ENCODE results near the gene TMEM14B. TPM values are rescaled to one million over a fixed set of nuclear protein-coding genes. Genes with fewer than 3 reads are reported as not detected.

The TMEM14B gene
- polyA plus RNA-seq, 1 experiment = 52.4 TPM

DNA sequence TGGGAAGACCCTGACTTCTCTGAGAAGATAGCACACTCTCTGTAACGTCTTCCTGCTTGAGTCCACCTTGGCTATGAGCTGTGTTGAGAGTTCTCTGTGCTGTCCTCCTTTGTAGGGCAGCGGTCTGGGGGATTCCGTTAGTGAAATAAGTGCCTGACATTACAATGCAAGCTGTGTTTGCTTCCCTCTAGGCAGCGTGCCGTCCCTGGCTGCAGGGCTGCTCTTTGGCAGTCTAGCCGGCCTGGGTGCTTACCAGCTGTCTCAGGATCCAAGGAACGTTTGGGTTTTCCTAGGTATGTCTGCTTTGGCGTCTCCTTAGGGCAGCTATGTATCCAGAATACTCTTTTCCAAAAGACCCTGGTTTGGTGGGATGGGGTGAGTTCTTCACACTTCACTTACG lies 21.9 kb upstream of the TMEM14B start:
- CTCF ChIA-PET = no interaction called here
- no peak for DNase-seq (ENCODE audit: low read depth)
- POLR2A ChIA-PET = no interaction called here
- H3K4me3 ChIP-seq (ENCODE audit: low read depth, low read length) = no peak overlapping the region
- H3K36me3 ChIP-seq (ENCODE audit: control insufficient read depth, insufficient read depth, low read length) = peaks cover 12% of the 10 kb centered on the region
- TF ChIP-seq, protein P1, sequence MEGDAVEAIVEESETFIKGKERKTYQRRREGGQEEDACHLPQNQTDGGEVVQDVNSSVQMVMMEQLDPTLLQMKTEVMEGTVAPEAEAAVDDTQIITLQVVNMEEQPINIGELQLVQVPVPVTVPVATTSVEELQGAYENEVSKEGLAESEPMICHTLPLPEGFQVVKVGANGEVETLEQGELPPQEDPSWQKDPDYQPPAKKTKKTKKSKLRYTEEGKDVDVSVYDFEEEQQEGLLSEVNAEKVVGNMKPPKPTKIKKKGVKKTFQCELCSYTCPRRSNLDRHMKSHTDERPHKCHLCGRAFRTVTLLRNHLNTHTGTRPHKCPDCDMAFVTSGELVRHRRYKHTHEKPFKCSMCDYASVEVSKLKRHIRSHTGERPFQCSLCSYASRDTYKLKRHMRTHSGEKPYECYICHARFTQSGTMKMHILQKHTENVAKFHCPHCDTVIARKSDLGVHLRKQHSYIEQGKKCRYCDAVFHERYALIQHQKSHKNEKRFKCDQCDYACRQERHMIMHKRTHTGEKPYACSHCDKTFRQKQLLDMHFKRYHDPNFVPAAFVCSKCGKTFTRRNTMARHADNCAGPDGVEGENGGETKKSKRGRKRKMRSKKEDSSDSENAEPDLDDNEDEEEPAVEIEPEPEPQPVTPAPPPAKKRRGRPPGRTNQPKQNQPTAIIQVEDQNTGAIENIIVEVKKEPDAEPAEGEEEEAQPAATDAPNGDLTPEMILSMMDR (IDR thresholded peaks at IDR 0.05; ENCODE audit: insufficient read depth, low read depth, low read length) = no peak
- H3K27me3 ChIP-seq (ENCODE audit: control insufficient read depth, insufficient read depth, low read length) = no peaks in the 10 kb centered on the region

DNA sequence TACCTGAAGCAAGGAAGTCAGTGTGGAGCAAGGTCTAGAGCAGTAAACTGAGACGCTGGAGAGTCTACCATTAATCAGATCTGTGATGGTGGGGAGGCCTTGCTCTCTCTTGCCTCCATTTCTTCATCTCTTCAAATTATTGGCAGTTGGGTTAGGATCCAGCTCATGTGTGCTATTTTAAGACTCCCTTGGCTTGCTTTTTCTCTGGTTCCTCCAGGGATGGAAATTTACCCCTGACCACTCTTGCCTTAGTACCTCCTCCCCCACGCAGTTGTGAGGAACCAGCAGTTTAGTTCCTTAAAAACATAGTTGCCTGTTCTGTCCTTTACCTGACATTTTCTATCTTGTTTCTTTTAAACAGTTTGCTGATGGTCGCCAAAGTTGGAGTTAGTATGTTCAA lies 17.4 kb upstream of the TMEM14B start:
- CTCF ChIA-PET = interaction anchor here (1.4 kb wide), 1 partner anchor 13 kb away, joined by 4 read pairs; no protein-coding TSS in a partner anchor
- TF ChIP-seq, protein P1 (IDR thresholded peaks at IDR 0.05; ENCODE audit: insufficient read depth, low read depth, low read length) = no peak
- DNase-seq (ENCODE audit: low read depth) = no peak
- POLR2A ChIA-PET = no interaction called here
- H3K36me3 ChIP-seq (ENCODE audit: control insufficient read depth, insufficient read depth, low read length) = peaks cover 16% of the 10 kb centered on the region
- H3K27me3 ChIP-seq (ENCODE audit: control insufficient read depth, insufficient read depth, low read length) = no peaks in the 10 kb centered on the region
- H3K4me3 ChIP-seq (ENCODE audit: low read depth, low read length) = no peak overlapping the region

DNA sequence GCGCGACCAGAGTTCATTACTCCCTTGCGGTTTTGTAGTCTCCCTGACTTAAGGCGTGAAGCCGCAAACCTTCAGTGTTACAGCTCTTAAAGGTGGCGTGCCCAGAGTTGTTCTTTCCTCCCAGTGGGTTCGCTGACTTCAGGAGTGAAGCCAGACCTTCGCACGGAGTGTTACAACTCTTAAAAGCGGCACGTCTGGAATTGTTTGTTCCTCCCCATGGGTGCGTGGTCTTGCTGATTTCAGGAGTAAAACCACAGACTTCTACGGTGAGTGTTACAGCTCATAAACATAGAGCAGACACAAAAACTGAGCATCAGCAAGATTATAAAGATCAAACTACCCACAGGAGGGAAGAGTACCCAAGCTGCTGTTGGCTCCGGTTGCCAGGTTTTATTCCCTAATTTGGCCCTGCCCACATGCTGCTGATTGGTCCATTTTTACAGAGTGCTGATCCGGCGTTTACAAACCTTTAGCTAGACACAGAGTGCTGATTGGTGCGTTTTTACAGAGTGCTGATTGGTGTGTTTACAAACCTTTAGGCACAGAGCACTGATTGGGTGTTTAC lies 14.4 kb upstream of the TMEM14B start:
- CTCF ChIA-PET = interaction anchor here (0.8 to 2.7 kb wide), 3 partner anchors 10 to 32 kb away, joined by 3 to 6 read pairs (median 4); partner anchors contain the start of gene TMEM14C

DNA sequence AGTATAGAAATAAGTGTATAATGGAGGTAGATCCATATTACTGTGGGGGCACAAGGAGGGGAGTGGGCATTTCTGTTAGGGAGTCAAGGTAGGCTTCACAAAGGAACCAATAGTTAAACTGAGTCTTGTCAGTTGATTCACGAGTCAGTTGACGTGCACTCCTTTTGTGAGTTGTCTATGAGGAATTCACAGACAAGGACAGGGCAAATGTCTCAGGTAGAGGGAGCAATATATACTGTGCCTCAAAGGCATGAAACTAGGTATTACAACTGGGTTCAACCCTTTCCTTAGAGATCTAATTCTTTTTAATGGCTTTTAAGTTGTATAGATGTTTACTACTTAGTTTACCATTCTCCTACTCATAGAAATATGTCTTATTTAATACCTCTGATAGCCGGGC lies 13.7 kb upstream of the TMEM14B start:
- no peaks in the 10 kb centered on the region for H3K27me3 ChIP-seq (ENCODE audit: control insufficient read depth, insufficient read depth, low read length)
- POLR2A ChIA-PET = no interaction called here
- CTCF ChIA-PET = interaction anchor here (2.7 kb wide), 1 partner anchor 11 kb away, joined by 6 read pairs; the partner anchor contains the start of gene TMEM14C
- TF ChIP-seq, protein P1 (IDR thresholded peaks at IDR 0.05; ENCODE audit: insufficient read depth, low read depth, low read length) = no peak
- H3K4me3 ChIP-seq (ENCODE audit: low read depth, low read length) = no peak overlapping the region
- H3K36me3 ChIP-seq (ENCODE audit: control insufficient read depth, insufficient read depth, low read length) = peaks cover 9% of the 10 kb centered on the region
- DNase-seq (ENCODE audit: low read depth) = no peak

More for the DNA sequence above, 14.4 kb upstream of the TMEM14B start:
- no peak for DNase-seq (ENCODE audit: low read depth)
- TF ChIP-seq, protein P1 (IDR thresholded peaks at IDR 0.05; ENCODE audit: insufficient read depth, low read depth, low read length) = no peak
- peaks cover 9% of the 10 kb centered on the region for H3K36me3 ChIP-seq (ENCODE audit: control insufficient read depth, insufficient read depth, low read length)
- H3K27me3 ChIP-seq (ENCODE audit: control insufficient read depth, insufficient read depth, low read length) = no peaks in the 10 kb centered on the region
- no peak overlapping the region for H3K4me3 ChIP-seq (ENCODE audit: low read depth, low read length)
- POLR2A ChIA-PET = no interaction called here

DNA sequence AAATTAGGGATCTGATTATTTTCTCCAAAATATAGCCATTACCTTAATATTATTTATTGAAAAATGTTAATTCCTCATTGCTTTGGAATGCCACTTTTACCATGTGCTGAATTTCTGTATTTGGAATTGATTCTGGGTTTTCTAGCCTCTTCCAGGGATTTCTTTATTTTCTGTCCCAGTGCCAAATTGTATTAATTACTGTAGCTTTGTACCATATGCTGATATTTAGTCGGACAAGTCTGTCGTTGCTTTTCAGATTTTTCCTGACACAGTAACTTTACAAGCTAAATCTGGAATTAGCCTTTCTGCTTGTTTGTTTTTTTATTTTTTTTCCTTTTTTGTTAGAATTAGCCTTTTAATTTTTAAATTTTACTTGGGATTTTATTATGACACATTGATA lies 10.9 kb upstream of the TMEM14B start:
- TF ChIP-seq, protein P1 (IDR thresholded peaks at IDR 0.05; ENCODE audit: insufficient read depth, low read depth, low read length) = no peak
- Histone ChIP-seq H3K36me3 (ENCODE audit: control insufficient read depth, insufficient read depth, low read length) (peaks cover 6% of the 10 kb centered on the region), H3K27me3 (ENCODE audit: control insufficient read depth, insufficient read depth, low read length) (no peaks in the 10 kb centered on the region), H3K4me3 (ENCODE audit: low read depth, low read length) (no peak overlapping the region)
- ChIA-PET POLR2A (no interaction called here), CTCF (interaction anchor here (0.9 kb wide), 1 partner anchor 23 kb away, joined by 4 read pairs; no protein-coding TSS in a partner anchor)
- no peak for DNase-seq (ENCODE audit: low read depth)

Data from BJ (cell line).